ENCODE measurements around the gene UBE4B.

GRCh38 chr1:10209905-10210810, 177.4 kb downstream of the UBE4B start, which contains the start of gene KIF1B:
- peak; percentile 60; the same call in 1 of the 2 replicates for TF ChIP-seq POLR2AphosphoS5 (IDR thresholded peaks at IDR 0.05; ENCODE audit: low read depth, low read length)
- peak; percentile 39; the same call in 1 of the 2 replicates for TF ChIP-seq NR2C2 (CRISPR knock-in tag; IDR thresholded peaks at IDR 0.05; ENCODE audit: borderline replicate concordance)
- TF ChIP-seq TAF1 (CRISPR knock-in tag; IDR thresholded peaks at IDR 0.05), result peak; percentile 86
- TF ChIP-seq NFIC (IDR thresholded peaks at IDR 0.05; ENCODE audit: low read length), result no peak
- TF ChIP-seq CREB3 (CRISPR knock-in tag; IDR thresholded peaks at IDR 0.05), result no peak
- TF ChIP-seq POLR2A (IDR thresholded peaks at IDR 0.05; ENCODE audit: insufficient read depth in 1 of 2, low read depth in 2 of 2, low read length in 2 of 2), result peak; percentile 86 to 93

Measured in HepG2 (cell line).